GM19351 (cell line): ENCODE results near the gene ACAT2.
A peak's percentile ranks its signal among the peaks of the same experiment; 100 is the strongest.
"Not testable (repeated sequence)": the region's sequence is repeated elsewhere in the genome, so short reads cannot be mapped to it uniquely, and the experiment has no call there.

Source experiments
- ATAC-seq: cut with Tn5 transposase; IDR thresholded peaks from one replicate; pipeline ENCODE4 v1.9.1; 2021; ENCODE audit warnings: mild to moderate bottlenecking, moderate library complexity; ENCODE audit not compliant: unreplicated experiment

ACAT2 gene

GRCh38 chr6:159762681-159763293 is 942 bp downstream of the ACAT2 start:
- ATAC-seq = peak; percentile 11

- no peak for ATAC-seq
Observed at GRCh38 chr6:159766906-159767305, 5.1 kb downstream of the ACAT2 start.

- ATAC-seq = no peak
Observed at GRCh38 chr6:159769470-159769869, 7.6 kb downstream of the ACAT2 start.

GRCh38 chr6:159772196-159772595 is 10.4 kb downstream of the ACAT2 start:
- no peak for ATAC-seq

GRCh38 chr6:159777240-159777904 is 15.5 kb downstream of the ACAT2 start:
- ATAC-seq = no peak

GRCh38 chr6:159778131-159778530 is 16.3 kb downstream of the ACAT2 start:
- ATAC-seq = no peak

- ATAC-seq = no peak
Observed at GRCh38 chr6:159778542-159779103, 16.8 kb downstream of the ACAT2 start.

- ATAC-seq = no peak
Observed at GRCh38 chr6:159788276-159788675, 26.4 kb downstream of the ACAT2 start.

GRCh38 chr6:159788753-159789376 is 27.0 kb downstream of the ACAT2 start:
- ATAC-seq = peak; percentile 6

- ATAC-seq = peak; percentile 67
Observed at GRCh38 chr6:159789377-159790148, 27.7 kb downstream of the ACAT2 start, which contains the start of gene TCP1. Gene TCP1, minus strand, starts transcription at chr6:159789602. Its CDS starts 134 bp downstream, at chr6:159789468.

GRCh38 chr6:159790149-159790955 is 28.5 kb downstream of the ACAT2 start, which contains the start of gene MRPL18:
Gene MRPL18, plus strand, starts transcription at chr6:159790467. Its CDS starts 121 bp downstream, at chr6:159790588.
- peak; percentile 81 for ATAC-seq

GRCh38 chr6:159790956-159791598 is 29.2 kb downstream of the ACAT2 start:
- ATAC-seq = no peak

GRCh38 chr6:159794976-159795375 is 33.1 kb downstream of the ACAT2 start:
- not testable (repeated sequence) for ATAC-seq

- no peak for ATAC-seq
Observed at GRCh38 chr6:159797554-159797953, 35.7 kb downstream of the ACAT2 start.

- ATAC-seq = no peak
Observed at GRCh38 chr6:159800141-159800865, 38.5 kb downstream of the ACAT2 start, which contains the start of gene PNLDC1. Gene PNLDC1, plus strand, starts transcription at chr6:159800276. Its CDS starts 32 bp downstream, at chr6:159800308.

- ATAC-seq = no peak
Observed at GRCh38 chr6:159801935-159802334, 40.1 kb downstream of the ACAT2 start.

GRCh38 chr6:159804504-159804903 is 42.7 kb downstream of the ACAT2 start:
- ATAC-seq = no peak

- ATAC-seq = no peak
Observed at GRCh38 chr6:159805440-159806020, 43.7 kb downstream of the ACAT2 start.
